ENCODE results near the gene LRP1B. TPM values are rescaled to one million over a fixed set of nuclear protein-coding genes. Genes with fewer than 3 reads are reported as not detected.

The LRP1B gene
- total RNA-seq, 1 donor from 2014 or later = 0.38 TPM

GRCh38 chr2:141660232-141660631 lies 470.6 kb downstream of the LRP1B start:
- no peak for TF ChIP-seq CTCF (IDR thresholded peaks at IDR 0.05; ENCODE audit: insufficient read depth, low read length, poor library complexity, severe bottlenecking)
- Histone ChIP-seq H3K27me3 (ENCODE audit: control insufficient read depth, insufficient read depth, low read length) (no peaks in the 10 kb centered on the region), H3K4me3 (ENCODE audit: low read depth, low read length) (no peak overlapping the region), H3K36me3 (ENCODE audit: control insufficient read depth, insufficient read depth, low read length) (no peaks in the 10 kb centered on the region)
- DNase-seq (ENCODE audit: low read depth) = no peak

GRCh38 chr2:141654311-141654710 lies 476.5 kb downstream of the LRP1B start:
- Histone ChIP-seq H3K27me3 (ENCODE audit: control insufficient read depth, insufficient read depth, low read length) (no peaks in the 10 kb centered on the region), H3K4me3 (ENCODE audit: low read depth, low read length) (no peak overlapping the region), H3K36me3 (ENCODE audit: control insufficient read depth, insufficient read depth, low read length) (no peaks in the 10 kb centered on the region)
- no peak for DNase-seq (ENCODE audit: low read depth)
- TF ChIP-seq CTCF (IDR thresholded peaks at IDR 0.05; ENCODE audit: insufficient read depth, low read length, poor library complexity, severe bottlenecking) = no peak

GRCh38 chr2:141653184-141653583 lies 477.6 kb downstream of the LRP1B start:
- no peak for TF ChIP-seq CTCF (IDR thresholded peaks at IDR 0.05; ENCODE audit: insufficient read depth, low read length, poor library complexity, severe bottlenecking)
- no peaks in the 10 kb centered on the region for H3K27me3 ChIP-seq (ENCODE audit: control insufficient read depth, insufficient read depth, low read length)
- no peak overlapping the region for H3K4me3 ChIP-seq (ENCODE audit: low read depth, low read length)
- H3K36me3 ChIP-seq (ENCODE audit: control insufficient read depth, insufficient read depth, low read length) = no peaks in the 10 kb centered on the region
- DNase-seq (ENCODE audit: low read depth) = no peak

- no peak for DNase-seq (ENCODE audit: low read depth)
- no peak for TF ChIP-seq CTCF (IDR thresholded peaks at IDR 0.05; ENCODE audit: insufficient read depth, low read length, poor library complexity, severe bottlenecking)
- no peaks in the 10 kb centered on the region for H3K36me3 ChIP-seq (ENCODE audit: control insufficient read depth, insufficient read depth, low read length)
- no peaks in the 10 kb centered on the region for H3K27me3 ChIP-seq (ENCODE audit: control insufficient read depth, insufficient read depth, low read length)
- H3K4me3 ChIP-seq (ENCODE audit: low read depth, low read length) = no peak overlapping the region
Observed at GRCh38 chr2:141652308-141652707, 478.5 kb downstream of the LRP1B start.

GRCh38 chr2:141647353-141647752 lies 483.5 kb downstream of the LRP1B start:
- no peaks in the 10 kb centered on the region for H3K36me3 ChIP-seq (ENCODE audit: control insufficient read depth, insufficient read depth, low read length)
- no peak for DNase-seq (ENCODE audit: low read depth)
- TF ChIP-seq CTCF (IDR thresholded peaks at IDR 0.05; ENCODE audit: insufficient read depth, low read length, poor library complexity, severe bottlenecking) = no peak
- no peaks in the 10 kb centered on the region for H3K27me3 ChIP-seq (ENCODE audit: control insufficient read depth, insufficient read depth, low read length)
- H3K4me3 ChIP-seq (ENCODE audit: low read depth, low read length) = no peak overlapping the region

GRCh38 chr2:141641462-141641861 lies 489.4 kb downstream of the LRP1B start:
- Histone ChIP-seq H3K27me3 (ENCODE audit: control insufficient read depth, insufficient read depth, low read length) (no peaks in the 10 kb centered on the region), H3K4me3 (ENCODE audit: low read depth, low read length) (no peak overlapping the region), H3K36me3 (ENCODE audit: control insufficient read depth, insufficient read depth, low read length) (no peaks in the 10 kb centered on the region)
- peak; percentile 1 for DNase-seq (ENCODE audit: low read depth)
- no peak for TF ChIP-seq CTCF (IDR thresholded peaks at IDR 0.05; ENCODE audit: insufficient read depth, low read length, poor library complexity, severe bottlenecking)

All from kidney epithelial cell (primary cell).